Transverse colon (tissue), 4 donors: ENCODE results near the gene TMEM270.

Experiments used
- POLR2AphosphoS5 ChIP-seq, 3 donors: sonication (generic); formaldehyde crosslinking; IDR thresholded peaks; one replicate each; pipeline ENCODE4 v1.6.1; 2016; ENCODE audit warnings: antibody characterized with exemption in 3 of 3
- TF ChIP-seq, protein P1 (sequence below), 5 experiments: fragments of 200-600 bp in 3 of 5; fragments of 450-650 bp in 2 of 5; sonication (generic) in 3 of 5; IDR thresholded peaks; 1 replicate in 2 of 5; 2 replicates in 3 of 5; pipeline ENCODE4 v1.5.1; 2016 to 2017; ENCODE audit warnings: antibody characterized with exemption in 5 of 5, inconsistent platforms in 3 of 5, mild to moderate bottlenecking in 2 of 5, moderate library complexity in 1 of 5

DNA sequence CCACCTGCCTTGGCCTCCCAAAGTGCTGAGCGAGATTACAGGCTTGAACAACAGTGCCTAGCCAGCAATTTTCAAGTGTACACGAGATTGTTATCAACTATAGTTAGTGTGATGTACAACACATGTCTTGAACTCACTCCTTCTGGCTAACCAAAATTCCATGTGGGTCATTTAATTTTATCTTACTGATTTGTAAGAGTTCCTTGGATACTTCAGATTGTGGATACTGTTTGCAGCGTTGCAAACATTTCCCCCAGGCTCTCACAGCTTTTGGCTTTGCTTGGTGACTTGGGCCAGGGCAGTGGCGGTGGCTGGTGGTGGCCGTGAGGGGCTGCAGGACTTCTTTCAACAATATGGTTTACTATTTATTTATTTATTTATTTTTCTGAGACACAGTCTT lies 8.5 kb upstream of the TMEM270 start:
- TF ChIP-seq POLR2AphosphoS5 (IDR thresholded peaks at IDR 0.05): no peak
- TF ChIP-seq, protein P1, sequence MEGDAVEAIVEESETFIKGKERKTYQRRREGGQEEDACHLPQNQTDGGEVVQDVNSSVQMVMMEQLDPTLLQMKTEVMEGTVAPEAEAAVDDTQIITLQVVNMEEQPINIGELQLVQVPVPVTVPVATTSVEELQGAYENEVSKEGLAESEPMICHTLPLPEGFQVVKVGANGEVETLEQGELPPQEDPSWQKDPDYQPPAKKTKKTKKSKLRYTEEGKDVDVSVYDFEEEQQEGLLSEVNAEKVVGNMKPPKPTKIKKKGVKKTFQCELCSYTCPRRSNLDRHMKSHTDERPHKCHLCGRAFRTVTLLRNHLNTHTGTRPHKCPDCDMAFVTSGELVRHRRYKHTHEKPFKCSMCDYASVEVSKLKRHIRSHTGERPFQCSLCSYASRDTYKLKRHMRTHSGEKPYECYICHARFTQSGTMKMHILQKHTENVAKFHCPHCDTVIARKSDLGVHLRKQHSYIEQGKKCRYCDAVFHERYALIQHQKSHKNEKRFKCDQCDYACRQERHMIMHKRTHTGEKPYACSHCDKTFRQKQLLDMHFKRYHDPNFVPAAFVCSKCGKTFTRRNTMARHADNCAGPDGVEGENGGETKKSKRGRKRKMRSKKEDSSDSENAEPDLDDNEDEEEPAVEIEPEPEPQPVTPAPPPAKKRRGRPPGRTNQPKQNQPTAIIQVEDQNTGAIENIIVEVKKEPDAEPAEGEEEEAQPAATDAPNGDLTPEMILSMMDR (IDR thresholded peaks at IDR 0.05): no peak
